Measurements from ENCODE around the gene ELFN2. TPM values are rescaled to one million over a fixed set of nuclear protein-coding genes. Genes with fewer than 3 reads are reported as not detected.

Gene ELFN2
- total RNA-seq, 2 donors from 2014 or later: 2.8 to 4.3 TPM

GRCh38 chr22:37448516-37449127 is 21.3 kb upstream of the ELFN2 start:
- H3K27me3 ChIP-seq (replicated peaks; ENCODE audit: insufficient read depth): peaks cover 3% of the 10 kb centered on the region
- intact Hi-C loops (cut with DNase I): no loop called here
- no peaks in the 10 kb centered on the region for H3K9me3 ChIP-seq
- no peaks in the 10 kb centered on the region for H3K4me1 ChIP-seq (replicated peaks)
- no peak for TF ChIP-seq POLR2A (IDR thresholded peaks at IDR 0.05)
- TF ChIP-seq POLR2AphosphoS5 (IDR thresholded peaks at IDR 0.05): no peak
- TF ChIP-seq CTCF (IDR thresholded peaks at IDR 0.05): no peak
- H3K36me3 ChIP-seq: no peaks in the 10 kb centered on the region
- WGBS: 57% methylated on average over 18 of the region's 18 CpGs
- H3K4me3 ChIP-seq: no peak overlapping the region
- DNase-seq (ENCODE audit: low spot score): no peak
- no peak overlapping the region for H3K27ac ChIP-seq

- peaks cover 3% of the 10 kb centered on the region for H3K27me3 ChIP-seq (replicated peaks; ENCODE audit: insufficient read depth)
- intact Hi-C loops (cut with DNase I): no loop called here
- TF ChIP-seq POLR2A (IDR thresholded peaks at IDR 0.05) (no peak), POLR2AphosphoS5 (IDR thresholded peaks at IDR 0.05) (no peak), CTCF (IDR thresholded peaks at IDR 0.05) (no peak)
- DNase-seq (ENCODE audit: low spot score): no peak
- WGBS: 80% methylated on average over 9 of the region's 9 CpGs
- H3K4me1 ChIP-seq (replicated peaks): no peaks in the 10 kb centered on the region
- H3K4me3 ChIP-seq: no peak overlapping the region
- H3K9me3 ChIP-seq: no peaks in the 10 kb centered on the region
- no peak overlapping the region for H3K27ac ChIP-seq
- H3K36me3 ChIP-seq: no peaks in the 10 kb centered on the region
Observed at GRCh38 chr22:37445501-37445900, 18.2 kb upstream of the ELFN2 start.

GRCh38 chr22:37443977-37444376 is 16.7 kb upstream of the ELFN2 start:
- intact Hi-C loops (cut with DNase I): no loop called here
- Histone ChIP-seq H3K36me3 (no peaks in the 10 kb centered on the region), H3K27me3 (replicated peaks; ENCODE audit: insufficient read depth) (peaks cover 3% of the 10 kb centered on the region), H3K4me1 (replicated peaks) (no peaks in the 10 kb centered on the region), H3K27ac (no peak overlapping the region), H3K4me3 (no peak overlapping the region), H3K9me3 (no peaks in the 10 kb centered on the region)
- DNase-seq (ENCODE audit: low spot score): no peak
- 84% methylated on average over 7 of the region's 7 CpGs for WGBS
- TF ChIP-seq CTCF (IDR thresholded peaks at IDR 0.05): no peak
- TF ChIP-seq POLR2A (IDR thresholded peaks at IDR 0.05): no peak
- no peak for TF ChIP-seq POLR2AphosphoS5 (IDR thresholded peaks at IDR 0.05)

- no peak overlapping the region for H3K4me3 ChIP-seq
- H3K27ac ChIP-seq: no peak overlapping the region
- 72% methylated on average over 7 of the region's 7 CpGs for WGBS
- H3K9me3 ChIP-seq: no peaks in the 10 kb centered on the region
- TF ChIP-seq POLR2A (IDR thresholded peaks at IDR 0.05) (no peak), POLR2AphosphoS5 (IDR thresholded peaks at IDR 0.05) (no peak), CTCF (IDR thresholded peaks at IDR 0.05) (no peak)
- no peak for DNase-seq (ENCODE audit: low spot score)
- H3K36me3 ChIP-seq: no peaks in the 10 kb centered on the region
- H3K4me1 ChIP-seq (replicated peaks): no peaks in the 10 kb centered on the region
- intact Hi-C loops (cut with DNase I): no loop called here
- H3K27me3 ChIP-seq (replicated peaks; ENCODE audit: insufficient read depth): peaks cover 3% of the 10 kb centered on the region
Observed at GRCh38 chr22:37443086-37443485, 15.8 kb upstream of the ELFN2 start.

GRCh38 chr22:37442537-37442936 is 15.3 kb upstream of the ELFN2 start:
- no peak for DNase-seq (ENCODE audit: low spot score)
- no peak for TF ChIP-seq CTCF (IDR thresholded peaks at IDR 0.05)
- TF ChIP-seq POLR2AphosphoS5 (IDR thresholded peaks at IDR 0.05): no peak
- no peak for TF ChIP-seq POLR2A (IDR thresholded peaks at IDR 0.05)
- H3K27me3 ChIP-seq (replicated peaks; ENCODE audit: insufficient read depth): peaks cover 3% of the 10 kb centered on the region
- WGBS: 71% methylated on average over 2 of the region's 2 CpGs
- no peak overlapping the region for H3K4me3 ChIP-seq
- H3K4me1 ChIP-seq (replicated peaks): no peaks in the 10 kb centered on the region
- H3K9me3 ChIP-seq: no peaks in the 10 kb centered on the region
- no peak overlapping the region for H3K27ac ChIP-seq
- intact Hi-C loops (cut with DNase I): no loop called here
- H3K36me3 ChIP-seq: no peaks in the 10 kb centered on the region

All from prostate gland (tissue), 2 donors.